Measurements from ENCODE around the gene CEBPE. TPM values are rescaled to one million over a fixed set of nuclear protein-coding genes. Genes with fewer than 3 reads are reported as not detected.
A peak's percentile ranks its signal among the peaks of the same experiment; 100 is the strongest.

The CEBPE gene
- total RNA-seq, 1 donor from 2014 or later, result not detected

DNA sequence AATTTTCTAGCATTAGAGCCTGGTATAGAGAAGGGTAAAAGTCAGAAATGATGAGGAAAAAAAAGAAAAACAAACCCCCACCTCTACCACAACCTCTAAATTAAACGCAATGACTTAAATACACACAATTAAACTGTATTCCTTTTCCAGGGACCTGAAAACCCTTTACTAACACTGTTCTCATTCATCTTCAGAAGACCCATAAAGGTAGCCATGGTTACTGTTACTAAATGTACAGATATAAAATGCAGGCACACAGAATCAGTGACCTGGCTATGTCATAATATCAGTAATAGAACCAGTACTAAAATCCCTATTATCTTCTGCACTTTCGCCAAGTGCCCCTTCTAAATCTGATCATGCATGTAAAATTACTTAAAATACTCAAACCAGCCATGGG lies 25.5 kb downstream of the CEBPE start:
- no peak for DNase-seq (ENCODE audit: low read depth)
- TF ChIP-seq, protein P1, sequence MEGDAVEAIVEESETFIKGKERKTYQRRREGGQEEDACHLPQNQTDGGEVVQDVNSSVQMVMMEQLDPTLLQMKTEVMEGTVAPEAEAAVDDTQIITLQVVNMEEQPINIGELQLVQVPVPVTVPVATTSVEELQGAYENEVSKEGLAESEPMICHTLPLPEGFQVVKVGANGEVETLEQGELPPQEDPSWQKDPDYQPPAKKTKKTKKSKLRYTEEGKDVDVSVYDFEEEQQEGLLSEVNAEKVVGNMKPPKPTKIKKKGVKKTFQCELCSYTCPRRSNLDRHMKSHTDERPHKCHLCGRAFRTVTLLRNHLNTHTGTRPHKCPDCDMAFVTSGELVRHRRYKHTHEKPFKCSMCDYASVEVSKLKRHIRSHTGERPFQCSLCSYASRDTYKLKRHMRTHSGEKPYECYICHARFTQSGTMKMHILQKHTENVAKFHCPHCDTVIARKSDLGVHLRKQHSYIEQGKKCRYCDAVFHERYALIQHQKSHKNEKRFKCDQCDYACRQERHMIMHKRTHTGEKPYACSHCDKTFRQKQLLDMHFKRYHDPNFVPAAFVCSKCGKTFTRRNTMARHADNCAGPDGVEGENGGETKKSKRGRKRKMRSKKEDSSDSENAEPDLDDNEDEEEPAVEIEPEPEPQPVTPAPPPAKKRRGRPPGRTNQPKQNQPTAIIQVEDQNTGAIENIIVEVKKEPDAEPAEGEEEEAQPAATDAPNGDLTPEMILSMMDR (conservative IDR thresholded peaks at IDR 0.05; ENCODE audit: low read depth, low read length), result no peak

DNA sequence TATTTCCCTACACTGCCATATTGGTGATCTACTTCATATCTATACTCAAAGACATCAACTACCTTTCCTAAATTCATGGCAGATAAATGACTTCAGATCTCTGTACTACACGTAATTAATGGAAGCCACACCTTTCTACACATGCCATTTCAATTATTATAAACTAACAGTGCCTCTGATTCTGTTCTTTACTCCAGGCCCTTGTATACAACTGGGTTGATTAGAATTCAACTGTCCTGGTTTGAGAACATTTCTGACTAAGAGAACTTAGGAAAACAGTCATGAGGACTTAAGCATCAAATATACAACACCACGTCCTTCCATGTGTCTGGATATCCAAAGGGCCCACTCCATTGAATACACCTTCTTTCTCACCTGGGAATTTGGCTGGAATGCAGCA lies 26.0 kb downstream of the CEBPE start:
- no peak for DNase-seq (ENCODE audit: low read depth)
- peak overlapping the region; percentile 74 for H3K4me3 ChIP-seq (ENCODE audit: low read depth, low read length)
- TF ChIP-seq, protein P1 (conservative IDR thresholded peaks at IDR 0.05; ENCODE audit: low read depth, low read length), result no peak

More for the DNA sequence above, 25.5 kb downstream of the CEBPE start:
- H3K4me3 ChIP-seq (ENCODE audit: low read depth, low read length), result peak overlapping the region; percentile 74

DNA sequence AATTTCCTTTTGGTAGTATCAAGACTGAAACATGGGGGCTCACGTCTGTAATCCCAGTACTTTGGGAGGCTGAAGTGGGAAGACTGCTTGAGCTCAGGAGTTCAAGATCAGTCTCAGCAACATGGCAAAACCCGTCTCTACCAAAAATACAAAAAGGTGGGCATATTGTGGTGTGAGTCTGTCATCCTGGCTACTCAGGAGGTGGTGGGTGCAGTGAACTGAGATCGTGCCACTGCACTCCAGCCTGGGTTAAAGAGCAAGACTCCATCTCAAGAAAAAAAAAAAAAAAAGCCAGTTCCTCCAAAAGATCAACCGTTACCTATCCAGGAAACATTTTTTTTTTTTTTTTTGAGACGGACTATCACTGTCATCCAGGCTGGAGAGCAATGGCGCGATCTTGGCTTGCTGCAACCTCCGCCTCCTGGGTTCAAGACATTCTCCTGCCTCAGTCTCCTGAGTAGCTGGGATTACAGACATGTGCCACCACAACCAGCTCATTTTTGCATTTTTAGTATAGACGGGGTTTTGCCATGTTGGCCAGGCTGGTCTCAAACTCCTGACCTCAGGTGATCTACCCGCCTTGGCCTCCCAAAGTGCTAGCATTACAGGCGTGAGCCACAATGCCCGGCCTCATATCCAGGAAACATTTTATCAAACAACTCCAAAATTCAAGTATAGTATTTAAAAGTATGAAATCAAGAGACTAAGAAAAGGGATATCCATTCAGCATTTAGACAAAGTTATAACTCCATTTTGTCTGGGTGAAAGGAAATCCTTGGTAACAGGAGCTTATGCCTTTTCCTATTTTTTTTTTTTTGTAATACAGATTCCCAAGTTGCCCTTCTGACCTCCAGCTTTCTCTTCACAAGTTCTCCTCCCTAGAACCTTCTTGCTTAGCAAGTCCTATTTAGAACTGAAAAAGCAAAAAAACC lies 27.5 kb downstream of the CEBPE start:
- H3K4me3 ChIP-seq (ENCODE audit: low read depth, low read length), result no peak overlapping the region
- no peak for DNase-seq (ENCODE audit: low read depth)
- TF ChIP-seq, protein P1 (conservative IDR thresholded peaks at IDR 0.05; ENCODE audit: low read depth, low read length), result no peak

DNA sequence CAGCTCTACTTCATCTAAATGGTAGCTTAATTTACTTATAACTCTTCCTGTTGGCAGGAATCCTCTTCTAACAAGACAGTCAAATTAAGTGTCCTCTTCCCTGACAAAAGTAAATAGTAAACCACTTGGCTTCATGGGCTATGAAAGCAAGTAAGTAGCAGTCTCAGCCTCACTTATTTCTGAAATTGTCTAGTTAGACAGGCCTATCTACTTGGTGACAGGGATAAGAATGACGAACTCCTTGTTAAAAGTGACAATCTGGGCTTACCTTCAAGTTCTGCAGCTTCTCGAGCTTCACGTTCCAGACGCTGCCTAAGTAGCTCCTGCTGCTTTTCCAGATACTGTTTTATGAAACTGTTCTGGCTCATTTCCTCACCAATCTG lies 28.8 kb downstream of the CEBPE start:
- TF ChIP-seq, protein P1 (conservative IDR thresholded peaks at IDR 0.05; ENCODE audit: low read depth, low read length), result no peak
- DNase-seq (ENCODE audit: low read depth), result no peak
- no peak overlapping the region for H3K4me3 ChIP-seq (ENCODE audit: low read depth, low read length)

DNA sequence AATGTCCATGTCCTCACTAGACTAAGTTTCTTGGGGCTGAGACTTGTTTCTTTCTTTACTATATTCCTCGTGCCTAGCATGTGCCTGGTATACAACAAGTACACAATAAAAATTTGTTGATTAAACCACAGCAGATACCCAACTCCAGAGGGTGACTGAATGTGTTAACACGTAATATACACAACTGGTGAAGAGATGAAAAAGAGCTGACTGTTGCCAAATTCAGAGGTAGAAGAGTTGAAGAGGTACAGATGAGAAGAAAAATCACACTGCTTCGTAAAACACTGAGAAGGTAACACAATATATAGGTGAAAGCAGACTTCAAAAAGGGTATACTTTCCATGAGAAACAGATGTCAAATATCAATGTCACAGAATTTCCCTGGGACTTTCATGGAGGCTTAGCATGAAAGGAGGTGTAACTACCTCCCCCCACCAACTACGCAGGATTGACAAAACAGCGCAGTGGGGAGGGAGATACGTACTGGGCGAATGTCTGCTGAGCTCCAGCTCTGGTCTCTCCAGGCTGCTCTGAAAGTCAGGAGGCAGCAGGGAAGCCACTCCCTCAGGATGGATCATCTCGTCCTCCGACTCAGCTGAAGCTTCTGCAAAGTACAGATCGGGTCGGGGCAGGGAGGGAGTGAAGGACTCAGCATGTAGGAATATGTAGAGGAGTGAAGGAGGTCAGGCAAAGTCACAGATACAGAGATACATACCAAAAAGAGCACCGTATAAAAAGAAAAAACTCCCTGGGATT lies 29.4 kb downstream of the CEBPE start:
- H3K4me3 ChIP-seq (ENCODE audit: low read depth, low read length), result no peak overlapping the region
- no peak for DNase-seq (ENCODE audit: low read depth)
- TF ChIP-seq, protein P1 (conservative IDR thresholded peaks at IDR 0.05; ENCODE audit: low read depth, low read length), result no peak

DNA sequence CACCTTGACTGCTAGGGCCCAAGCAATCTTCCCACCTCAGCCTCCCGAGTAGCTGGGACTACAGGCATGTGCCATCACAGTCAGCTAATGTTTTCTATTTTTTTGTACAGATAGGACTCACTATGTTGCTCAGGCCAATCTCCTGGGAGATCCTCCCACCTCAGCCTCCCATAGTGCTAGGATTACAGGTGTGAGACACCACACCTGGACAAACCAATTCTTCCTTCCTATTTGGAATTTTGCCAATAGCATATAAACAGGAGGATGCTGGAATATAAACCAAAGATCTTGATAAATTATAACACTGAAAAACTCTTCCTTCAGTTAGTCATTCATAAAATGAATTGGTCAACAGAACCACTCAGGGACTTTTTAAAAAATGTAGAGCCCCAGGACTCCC lies 32.5 kb downstream of the CEBPE start:
- no peak overlapping the region for H3K4me3 ChIP-seq (ENCODE audit: low read depth, low read length)
- TF ChIP-seq, protein P1 (conservative IDR thresholded peaks at IDR 0.05; ENCODE audit: low read depth, low read length), result no peak

More for the DNA sequence above, 32.5 kb downstream of the CEBPE start:
- no peak for DNase-seq (ENCODE audit: low read depth)

Measured in epithelial cell of proximal tubule (primary cell).